CD14-positive monocyte (primary cell): ENCODE data around the gene DHRS12. TPM values are rescaled to one million over a fixed set of nuclear protein-coding genes. Genes with fewer than 3 reads are reported as not detected.

Experiments used
- DNase-seq, 3 donors: peaks; one replicate each; pipeline ENCODE4 v3.0.0-alpha.2; 2011 to 2022
- H2AFZ ChIP-seq: 2 replicates; pipeline ENCODE4 v1.6.0; 2012; ENCODE audit warnings: mild to moderate bottlenecking, low read depth, low read length, inconsistent platforms; ENCODE audit not compliant: insufficient read depth, poor library complexity, severe bottlenecking
- H3K27ac ChIP-seq, 2 donors: 1 replicate in 1 of 2; 2 replicates in 1 of 2; pipeline ENCODE4 v1.5.1; 2012 to 2013; ENCODE audit warnings: low read length in 2 of 2, control low read depth in 1 of 2, inconsistent platforms in 1 of 2, low read depth in 1 of 2, mild to moderate bottlenecking in 1 of 2
- H3K27me3 ChIP-seq, 2 donors: one replicate each; pipeline versions ENCODE4 v1.6.0 to v1.6.1; 2011 to 2013; ENCODE audit warnings: low read length in 2 of 2; ENCODE audit not compliant: control insufficient read depth in 2 of 2, insufficient read depth in 2 of 2
- H3K36me3 ChIP-seq, 2 donors: replicated peaks in 1 of 2; 1 replicate in 1 of 2; 2 replicates in 1 of 2; pipeline versions ENCODE4 v1.5.1 to v1.6.1; 2012 to 2013; ENCODE audit warnings: low read length in 2 of 2, control low read depth in 1 of 2, inconsistent platforms in 1 of 2, mild to moderate bottlenecking in 1 of 2; ENCODE audit not compliant: insufficient read depth in 2 of 2, control insufficient read depth in 1 of 2
- H3K4me1 ChIP-seq, 2 donors: 1 replicate in 1 of 2; 2 replicates in 1 of 2; pipeline versions ENCODE4 v1.5.1 to v1.6.1; 2012 to 2013; ENCODE audit warnings: low read length in 2 of 2, control low read depth in 1 of 2, inconsistent platforms in 1 of 2, mild to moderate bottlenecking in 1 of 2, moderate library complexity in 1 of 2; ENCODE audit not compliant: insufficient read depth in 2 of 2, control insufficient read depth in 1 of 2
- H3K4me2 ChIP-seq: replicated peaks from 2 replicates; pipeline ENCODE3; 2012; ENCODE audit warnings: low read length, moderate library complexity, mild to moderate bottlenecking; ENCODE audit not compliant: poor library complexity, severe bottlenecking; ENCODE audit errors: extremely low read depth
- H3K4me3 ChIP-seq, 3 experiments: fragments of 200-600 bp in 1 of 3; sonication (generic) in 1 of 3; replicated peaks in 1 of 3; 1 replicate in 2 of 3; 2 replicates in 1 of 3; pipeline ENCODE4 v1.5.1; 2011 to 2013; ENCODE audit warnings: low read length in 3 of 3, mild to moderate bottlenecking in 3 of 3, control low read depth in 2 of 3, low read depth in 2 of 3, inconsistent platforms in 1 of 3, moderate library complexity in 1 of 3
- H3K79me2 ChIP-seq: 2 replicates; pipeline ENCODE4 v1.6.0; 2012; ENCODE audit warnings: mild to moderate bottlenecking, control low read depth, inconsistent platforms, low read length, moderate library complexity; ENCODE audit not compliant: insufficient read depth
- H3K9ac ChIP-seq: 2 replicates; pipeline ENCODE4 v1.6.0; 2017; ENCODE audit warnings: low read length, mild to moderate bottlenecking; ENCODE audit not compliant: insufficient read depth, poor library complexity, severe bottlenecking
- H3K9me3 ChIP-seq, 2 donors: replicated peaks in 1 of 2; 1 replicate in 1 of 2; 2 replicates in 1 of 2; pipeline versions ENCODE4 v1.5.1 to v1.6.1; 2012 to 2013; ENCODE audit warnings: low read length in 2 of 2, control low read depth in 1 of 2; ENCODE audit not compliant: control insufficient read depth in 1 of 2, insufficient read depth in 1 of 2
- H4K20me1 ChIP-seq: 2 replicates; pipeline ENCODE4 v1.6.0; 2012; ENCODE audit warnings: mild to moderate bottlenecking, low read length, control low read depth, moderate library complexity; ENCODE audit not compliant: insufficient read depth
- H3K27ac Mint-ChIP-seq, 7 donors: one replicate each; pipeline ENCODE4 v1.8.0; 2020; ENCODE audit warnings: mild to moderate bottlenecking in 7 of 7, mixed read lengths in 7 of 7, moderate library complexity in 6 of 7, inconsistent platforms in 2 of 7
- H3K27me3 Mint-ChIP-seq, 3 donors: one replicate each; pipeline ENCODE4 v1.8.0; 2021 to 2022; ENCODE audit warnings: low read depth in 3 of 3, mild to moderate bottlenecking in 3 of 3, mixed read lengths in 3 of 3, moderate library complexity in 3 of 3, inconsistent platforms in 1 of 3
- H3K36me3 Mint-ChIP-seq, 2 donors: one replicate each; pipeline ENCODE4 v1.8.0; 2020; ENCODE audit warnings: mixed read lengths in 2 of 2, inconsistent platforms in 1 of 2, mild to moderate bottlenecking in 1 of 2
- H3K4me1 Mint-ChIP-seq: one replicate; pipeline ENCODE4 v1.8.0; 2020; ENCODE audit warnings: mild to moderate bottlenecking, mixed read lengths
- H3K4me3 Mint-ChIP-seq, 2 donors: one replicate each; pipeline ENCODE4 v1.8.0; 2020; ENCODE audit warnings: mild to moderate bottlenecking in 2 of 2, mixed read lengths in 2 of 2, moderate library complexity in 1 of 2
- H3K9me3 Mint-ChIP-seq, 7 donors: one replicate each; pipeline ENCODE4 v1.8.0; 2020 to 2022; ENCODE audit warnings: mixed read lengths in 7 of 7, mild to moderate bottlenecking in 6 of 7, moderate library complexity in 6 of 7, inconsistent platforms in 2 of 7
- WGBS: methylation state at CpG from one replicate; pipeline ENCODE4 v1.1.5; 2013; ENCODE audit warnings: missing lambda C conversion rate; ENCODE audit not compliant: insufficient coverage; 5-methylcytosine and 5-hydroxymethylcytosine counted together
- intact Hi-C, 2 donors: fragments of 100-400 bp; cut with micrococcal nuclease; formaldehyde crosslinking; loops; one replicate each; pipeline versions ENCODE4 v1.15.0 to v1.15.1; 2023
- polyA plus RNA-seq, 3 donors: library from polyadenylated mRNA; depleted of rRNA in 1 of 3; unstranded in 2 of 3; stranded (reverse) in 1 of 3; fragments of 300-500 nt in 2 of 3; fragments of >200 nt in 1 of 3; fragmentation: Illumina TruSeq in 2 of 3; gene quantifications; 1 replicate in 2 of 3; 2 replicates in 1 of 3; pipeline ENCODE4 v1.2.3, GENCODE V29; 2012 to 2021
- TF ChIP-seq, protein P1 (sequence below): fragments of 200-600 bp; IDR thresholded peaks from one replicate; pipeline ENCODE4 v1.8.0; 2022; ENCODE audit warnings: antibody characterized with exemption, mild to moderate bottlenecking

The DHRS12 gene
- polyA plus RNA-seq, 3 donors, result 7.6 to 20.2 (median 20.0) TPM

DNA sequence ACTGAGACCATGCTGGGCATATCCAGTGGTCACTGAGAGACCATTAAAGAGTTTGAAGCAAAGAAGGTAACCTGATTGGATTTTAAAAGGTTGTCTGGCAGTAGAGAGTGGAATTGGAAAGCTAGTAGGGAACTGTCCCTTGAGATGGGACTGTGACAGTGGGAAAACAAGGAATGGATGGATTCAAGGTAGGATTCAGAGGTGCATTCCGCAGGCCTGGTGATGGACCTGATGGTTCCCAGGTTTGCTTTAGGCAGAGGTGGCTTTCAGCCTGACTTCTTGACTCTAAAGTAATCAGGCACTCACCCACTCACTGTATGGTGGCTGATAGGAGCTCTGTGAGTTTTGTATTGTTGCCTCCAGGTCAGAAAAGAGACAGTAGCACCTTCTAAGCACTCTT lies 73.0 kb downstream of the DHRS12 start:
- H3K36me3 ChIP-seq, result peaks cover 55 to 93% of the 10 kb centered on the region in 2 donors
- no peaks in the 10 kb centered on the region for H3K27me3 ChIP-seq
- Mint-ChIP-seq H3K4me1 (peaks cover 11% of the 10 kb centered on the region), H3K9me3 (no peaks in the 10 kb centered on the region), H3K27ac (no peak overlapping the region), H3K27me3 (no peaks in the 10 kb centered on the region), H3K36me3 (peaks cover 32 to 43% of the 10 kb centered on the region in 2 donors), H3K4me3 (no peak overlapping the region)
- H4K20me1 ChIP-seq, result peaks cover 43% of the 10 kb centered on the region
- 100% methylated on average over 1 of the region's 1 CpG for WGBS
- H2AFZ ChIP-seq, result no peak overlapping the region
- TF ChIP-seq, protein P1, sequence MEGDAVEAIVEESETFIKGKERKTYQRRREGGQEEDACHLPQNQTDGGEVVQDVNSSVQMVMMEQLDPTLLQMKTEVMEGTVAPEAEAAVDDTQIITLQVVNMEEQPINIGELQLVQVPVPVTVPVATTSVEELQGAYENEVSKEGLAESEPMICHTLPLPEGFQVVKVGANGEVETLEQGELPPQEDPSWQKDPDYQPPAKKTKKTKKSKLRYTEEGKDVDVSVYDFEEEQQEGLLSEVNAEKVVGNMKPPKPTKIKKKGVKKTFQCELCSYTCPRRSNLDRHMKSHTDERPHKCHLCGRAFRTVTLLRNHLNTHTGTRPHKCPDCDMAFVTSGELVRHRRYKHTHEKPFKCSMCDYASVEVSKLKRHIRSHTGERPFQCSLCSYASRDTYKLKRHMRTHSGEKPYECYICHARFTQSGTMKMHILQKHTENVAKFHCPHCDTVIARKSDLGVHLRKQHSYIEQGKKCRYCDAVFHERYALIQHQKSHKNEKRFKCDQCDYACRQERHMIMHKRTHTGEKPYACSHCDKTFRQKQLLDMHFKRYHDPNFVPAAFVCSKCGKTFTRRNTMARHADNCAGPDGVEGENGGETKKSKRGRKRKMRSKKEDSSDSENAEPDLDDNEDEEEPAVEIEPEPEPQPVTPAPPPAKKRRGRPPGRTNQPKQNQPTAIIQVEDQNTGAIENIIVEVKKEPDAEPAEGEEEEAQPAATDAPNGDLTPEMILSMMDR, result no peak
- no peak for DNase-seq
- H3K4me2 ChIP-seq, result no peak overlapping the region
- H3K4me1 ChIP-seq, result peaks cover 19 to 23% of the 10 kb centered on the region in 2 donors
- H3K4me3 ChIP-seq, result no peak overlapping the region
- H3K9me3 ChIP-seq, result no peaks in the 10 kb centered on the region
- H3K9ac ChIP-seq, result no peak overlapping the region
- H3K79me2 ChIP-seq, result peaks cover 45% of the 10 kb centered on the region
- intact Hi-C loops, result loop anchor here in 1 of 2 donors (10.0 kb wide), 1 partner anchor 146 kb away; the partner anchor contains the start of gene WDFY2
- H3K27ac ChIP-seq, result peak overlapping the region in 1 of 2 donors; percentile 46

DNA sequence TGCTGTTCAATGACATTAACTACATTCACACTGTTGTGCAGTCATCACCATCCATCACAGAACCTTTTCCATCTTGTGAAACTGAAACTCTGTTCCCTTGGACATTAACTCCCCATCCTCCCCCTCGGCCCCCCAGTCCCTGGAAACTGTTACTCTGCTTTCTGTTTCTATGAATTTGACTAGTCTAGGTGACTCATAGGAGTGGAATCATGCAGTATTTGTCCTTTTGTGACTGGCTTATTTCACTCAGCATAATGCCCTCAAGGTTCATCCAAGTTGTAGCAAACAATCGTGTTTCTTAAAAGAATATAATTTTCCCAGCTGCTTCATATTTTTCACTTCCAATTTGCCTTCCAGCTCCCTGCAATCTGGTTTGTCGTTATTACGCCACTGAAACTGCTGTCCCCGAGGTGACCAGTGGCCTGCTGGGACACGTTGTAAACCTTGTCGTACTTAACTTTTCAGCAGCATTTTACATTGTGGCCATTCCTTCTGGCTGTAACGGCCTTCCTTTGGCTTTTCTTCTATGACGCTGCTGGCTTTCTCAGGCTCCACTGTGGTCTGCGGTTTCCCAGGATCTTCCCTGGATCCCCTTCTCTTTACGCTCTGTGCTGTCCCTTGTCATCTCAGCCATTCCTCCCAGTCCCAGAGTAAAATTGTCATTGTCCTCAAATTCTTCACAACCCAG lies 74.0 kb downstream of the DHRS12 start:
- Mint-ChIP-seq H3K36me3 (peaks cover 25 to 38% of the 10 kb centered on the region in 2 donors), H3K4me3 (no peak overlapping the region), H3K27ac (no peak overlapping the region), H3K27me3 (no peaks in the 10 kb centered on the region), H3K4me1 (peaks cover 11% of the 10 kb centered on the region), H3K9me3 (no peaks in the 10 kb centered on the region)
- Histone ChIP-seq H3K4me1 (peaks cover 19 to 23% of the 10 kb centered on the region in 2 donors), H3K36me3 (peaks cover 46 to 88% of the 10 kb centered on the region in 2 donors), H4K20me1 (peaks cover 40% of the 10 kb centered on the region), H2AFZ (no peak overlapping the region), H3K4me3 (no peak overlapping the region), H3K27me3 (no peaks in the 10 kb centered on the region), H3K9me3 (no peaks in the 10 kb centered on the region), H3K79me2 (peaks cover 40% of the 10 kb centered on the region), H3K9ac (no peak overlapping the region), H3K4me2 (no peak overlapping the region), H3K27ac (peak overlapping the region in 1 of 2 donors; percentile 46)
- TF ChIP-seq, protein P1, result no peak
- DNase-seq, result peak in 1 of 3 donors; percentile 6
- intact Hi-C loops, result loop anchor here (10.0 kb wide), 1 partner anchor 145 kb away; the partner anchor contains the start of gene WDFY2 (in 2 of the 2)
- WGBS, result 93% methylated on average over 10 of the region's 11 CpGs
